ENCODE results near the gene FBXL7.

FBXL7 gene

DNA sequence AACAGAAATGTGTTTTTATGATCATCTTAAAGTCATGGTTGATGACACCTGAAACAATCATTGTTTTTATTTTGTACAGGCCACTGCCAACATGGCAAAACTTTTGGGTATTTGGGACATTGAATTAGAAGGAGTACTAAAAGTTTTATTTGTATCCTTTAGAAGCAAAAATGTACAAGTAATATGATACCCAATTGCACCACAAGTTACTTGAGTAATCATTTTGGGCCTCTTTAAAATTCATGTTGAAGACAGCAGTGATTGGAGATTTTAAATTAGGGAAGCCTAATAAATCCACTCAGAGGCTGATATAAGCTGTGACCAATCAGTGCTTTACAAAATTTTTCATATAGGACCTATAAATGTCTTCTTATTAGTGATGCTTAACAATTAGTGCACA lies 466.7 kb downstream of the FBXL7 start:
- DNase-seq, result no peak

DNA sequence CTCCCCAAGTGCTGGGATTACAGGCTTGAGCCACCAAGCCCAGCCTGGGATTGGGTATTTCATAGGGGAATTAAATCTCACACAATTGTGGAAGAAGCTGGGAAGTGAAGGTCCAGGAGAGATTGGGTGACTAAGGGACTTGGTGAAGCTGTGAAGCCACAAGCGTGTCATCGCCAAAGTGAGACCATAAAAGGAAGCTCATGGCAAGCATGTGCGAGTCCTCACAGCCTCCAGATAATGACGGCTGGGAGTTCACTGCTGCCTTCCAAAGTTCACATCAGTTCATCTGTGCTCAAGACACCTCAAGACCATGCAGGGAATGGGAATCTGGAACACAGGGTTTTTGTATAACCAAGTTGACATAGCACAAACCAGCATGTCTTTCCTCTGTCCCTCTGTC lies 469.0 kb downstream of the FBXL7 start:
- no peak for DNase-seq

DNA sequence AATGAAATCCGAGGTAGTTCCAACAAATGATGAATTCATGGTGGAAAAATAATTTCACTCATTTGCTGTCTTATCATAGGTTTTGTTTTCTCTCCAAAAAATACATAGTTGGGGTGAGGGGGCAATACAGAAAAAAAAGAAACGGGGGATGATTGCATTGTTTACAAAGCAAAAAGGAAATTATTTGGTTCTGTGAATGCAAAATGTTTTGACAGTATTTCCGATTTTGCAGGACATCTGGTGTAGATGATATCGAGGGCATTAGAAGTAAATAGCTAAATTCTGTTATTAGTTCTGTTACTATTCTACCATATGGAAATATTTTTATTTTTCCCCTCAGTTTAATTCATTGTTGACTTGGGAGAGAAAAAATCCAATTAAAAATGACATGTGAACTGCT lies 477.9 kb downstream of the FBXL7 start:
- DNase-seq, result no peak

DNA sequence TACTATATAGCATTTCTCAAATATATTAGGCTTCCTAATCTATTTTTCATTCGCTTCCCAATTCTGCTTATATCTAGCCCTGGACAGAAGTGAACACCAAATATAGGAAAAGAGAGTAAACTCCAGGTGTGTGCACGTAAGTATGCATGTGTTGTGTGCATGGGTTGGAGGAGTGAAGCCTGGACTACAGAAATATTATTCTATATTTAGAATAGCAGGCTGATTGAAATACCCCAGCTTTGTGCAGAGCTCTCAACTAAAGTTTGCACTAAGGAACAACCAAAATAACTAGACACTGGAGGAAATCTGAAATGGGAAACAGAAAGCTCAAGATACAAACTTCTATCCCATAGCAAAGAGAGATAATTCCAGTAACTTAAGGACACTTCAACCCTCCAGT lies 480.9 kb downstream of the FBXL7 start:
- no peak for DNase-seq

DNA sequence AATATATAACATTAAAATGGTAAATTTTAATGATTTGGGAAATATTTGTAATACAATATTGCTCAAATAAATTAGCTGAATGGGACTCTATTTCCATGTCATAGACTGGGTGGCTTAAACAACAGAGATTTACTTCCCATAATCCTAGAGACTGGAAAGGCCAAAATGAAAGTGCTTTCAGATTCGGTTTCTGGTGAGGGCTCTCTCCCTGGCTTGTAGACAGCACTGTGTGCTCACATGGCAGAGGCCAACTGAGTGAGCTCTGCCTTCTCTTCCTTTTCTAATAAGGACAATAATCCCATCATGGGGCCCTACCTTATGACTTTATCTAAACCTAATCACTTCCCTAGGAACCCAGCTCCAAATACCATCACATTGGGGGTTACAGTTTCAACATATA lies 483.4 kb downstream of the FBXL7 start:
- DNase-seq, result no peak

Data from stimulated activated CD8-positive, alpha-beta memory T cell treated with anti-CD3 and anti-CD28 coated beads, Interleukin-4, amount 100 ng/mL, for 48 hours (primary cell).